PFSK-1 (cell line): ENCODE results near the gene IL36A.

ENCODE experiments used
- POLR2AphosphoS5 ChIP-seq: IDR thresholded peaks from 2 replicates; pipeline ENCODE4 v1.6.1; 2012; ENCODE audit warnings: low read depth, mild to moderate bottlenecking, control low read depth, low read length, moderate library complexity
- TAF1 ChIP-seq: IDR thresholded peaks from 2 replicates; pipeline ENCODE4 v1.6.1; 2012; ENCODE audit warnings: low read length, control low read depth, borderline replicate concordance; ENCODE audit not compliant: insufficient read depth
- TF ChIP-seq, protein P1 (sequence below), 2 experiments: IDR thresholded peaks; 2 replicates each; pipeline versions ENCODE4 v1.6.1 to v1.8.0; 2011 to 2012; ENCODE audit warnings: low read depth in 2 of 2, low read length in 2 of 2, control low read depth in 1 of 2, inconsistent platforms in 1 of 2, mild to moderate bottlenecking in 1 of 2, moderate library complexity in 1 of 2; ENCODE audit not compliant: insufficient read depth in 1 of 2

DNA sequence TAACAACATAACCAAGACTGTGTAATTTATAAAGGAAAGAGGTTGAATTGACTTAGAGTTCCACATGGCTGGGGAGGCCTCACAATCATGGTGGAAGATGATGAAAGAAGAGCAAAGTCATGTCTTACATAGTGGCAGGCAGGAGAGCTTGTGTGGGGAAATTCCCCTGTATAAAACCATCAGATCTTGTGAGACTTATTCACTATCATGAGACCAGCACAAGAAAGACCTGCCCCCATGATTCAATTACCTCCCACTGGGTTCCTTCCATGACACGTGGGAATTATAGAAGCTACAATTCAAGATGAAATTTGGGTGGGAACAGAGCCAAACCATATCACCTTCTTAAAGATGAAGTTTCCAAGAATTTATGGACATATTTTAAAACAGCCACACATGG, 51.3 kb downstream of the IL36A start:
- TF ChIP-seq, protein P1, sequence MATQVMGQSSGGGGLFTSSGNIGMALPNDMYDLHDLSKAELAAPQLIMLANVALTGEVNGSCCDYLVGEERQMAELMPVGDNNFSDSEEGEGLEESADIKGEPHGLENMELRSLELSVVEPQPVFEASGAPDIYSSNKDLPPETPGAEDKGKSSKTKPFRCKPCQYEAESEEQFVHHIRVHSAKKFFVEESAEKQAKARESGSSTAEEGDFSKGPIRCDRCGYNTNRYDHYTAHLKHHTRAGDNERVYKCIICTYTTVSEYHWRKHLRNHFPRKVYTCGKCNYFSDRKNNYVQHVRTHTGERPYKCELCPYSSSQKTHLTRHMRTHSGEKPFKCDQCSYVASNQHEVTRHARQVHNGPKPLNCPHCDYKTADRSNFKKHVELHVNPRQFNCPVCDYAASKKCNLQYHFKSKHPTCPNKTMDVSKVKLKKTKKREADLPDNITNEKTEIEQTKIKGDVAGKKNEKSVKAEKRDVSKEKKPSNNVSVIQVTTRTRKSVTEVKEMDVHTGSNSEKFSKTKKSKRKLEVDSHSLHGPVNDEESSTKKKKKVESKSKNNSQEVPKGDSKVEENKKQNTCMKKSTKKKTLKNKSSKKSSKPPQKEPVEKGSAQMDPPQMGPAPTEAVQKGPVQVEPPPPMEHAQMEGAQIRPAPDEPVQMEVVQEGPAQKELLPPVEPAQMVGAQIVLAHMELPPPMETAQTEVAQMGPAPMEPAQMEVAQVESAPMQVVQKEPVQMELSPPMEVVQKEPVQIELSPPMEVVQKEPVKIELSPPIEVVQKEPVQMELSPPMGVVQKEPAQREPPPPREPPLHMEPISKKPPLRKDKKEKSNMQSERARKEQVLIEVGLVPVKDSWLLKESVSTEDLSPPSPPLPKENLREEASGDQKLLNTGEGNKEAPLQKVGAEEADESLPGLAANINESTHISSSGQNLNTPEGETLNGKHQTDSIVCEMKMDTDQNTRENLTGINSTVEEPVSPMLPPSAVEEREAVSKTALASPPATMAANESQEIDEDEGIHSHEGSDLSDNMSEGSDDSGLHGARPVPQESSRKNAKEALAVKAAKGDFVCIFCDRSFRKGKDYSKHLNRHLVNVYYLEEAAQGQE (IDR thresholded peaks at IDR 0.05; ENCODE audit: insufficient read depth in 1 of 2, low read depth in 2 of 2, low read length in 2 of 2): no peak
- TF ChIP-seq POLR2AphosphoS5: no peak
- no peak for TF ChIP-seq TAF1
